Stimulated activated CD4-positive, alpha-beta T cell treated with anti-CD3 and anti-CD28 coated beads, TNF-alpha, amount 100 ng/mL, for 4 hours (primary cell): Measurements from ENCODE around the gene NDST1.
"Not testable (repeated sequence)": the region's sequence is repeated elsewhere in the genome, so short reads cannot be mapped to it uniquely, and the experiment has no call there.

Source experiments
- DNase-seq, 3 experiments: peaks; one replicate each; pipeline ENCODE4 v3.0.0-alpha.2; 2020; ENCODE audit warnings: low read depth in 3 of 3

The NDST1 gene

GRCh38 chr5:150508277-150508640, 328 bp downstream of the NDST1 start:
- no peak for DNase-seq

- DNase-seq: no peak
Measured at GRCh38 chr5:150508828-150509227, 897 bp downstream of the NDST1 start.

GRCh38 chr5:150509992-150510391, 2.1 kb downstream of the NDST1 start:
- no peak for DNase-seq

GRCh38 chr5:150510460-150511263, 2.7 kb downstream of the NDST1 start:
- DNase-seq: no peak

GRCh38 chr5:150511578-150512367, 3.8 kb downstream of the NDST1 start:
- DNase-seq: no peak

GRCh38 chr5:150512368-150512747, 4.4 kb downstream of the NDST1 start:
- no peak for DNase-seq

GRCh38 chr5:150513375-150514309, 5.7 kb downstream of the NDST1 start:
- DNase-seq: no peak

GRCh38 chr5:150514708-150515211, 6.8 kb downstream of the NDST1 start:
- no peak for DNase-seq

GRCh38 chr5:150515446-150515845, 7.5 kb downstream of the NDST1 start:
- no peak for DNase-seq

- DNase-seq: no peak
Measured at GRCh38 chr5:150516011-150516410, 8.1 kb downstream of the NDST1 start.

- no peak for DNase-seq
Measured at GRCh38 chr5:150517272-150518152, 9.6 kb downstream of the NDST1 start.

- not testable (repeated sequence) for DNase-seq
Measured at GRCh38 chr5:150518712-150519559, 11.0 kb downstream of the NDST1 start.

GRCh38 chr5:150519560-150519945, 11.6 kb downstream of the NDST1 start:
- no peak for DNase-seq

GRCh38 chr5:150519978-150520377, 12.0 kb downstream of the NDST1 start:
- no peak for DNase-seq

GRCh38 chr5:150520747-150521521, 13.0 kb downstream of the NDST1 start:
- no peak for DNase-seq

- no peak for DNase-seq
Measured at GRCh38 chr5:150521522-150521817, 13.5 kb downstream of the NDST1 start.

GRCh38 chr5:150521939-150522503, 14.1 kb downstream of the NDST1 start:
- DNase-seq: no peak

- DNase-seq: no peak
Measured at GRCh38 chr5:150522504-150523414, 14.8 kb downstream of the NDST1 start.
